ENCODE measurements around the gene ZNF341.
A peak's percentile ranks its signal among the peaks of the same experiment; 100 is the strongest.

ZNF341 gene

DNA sequence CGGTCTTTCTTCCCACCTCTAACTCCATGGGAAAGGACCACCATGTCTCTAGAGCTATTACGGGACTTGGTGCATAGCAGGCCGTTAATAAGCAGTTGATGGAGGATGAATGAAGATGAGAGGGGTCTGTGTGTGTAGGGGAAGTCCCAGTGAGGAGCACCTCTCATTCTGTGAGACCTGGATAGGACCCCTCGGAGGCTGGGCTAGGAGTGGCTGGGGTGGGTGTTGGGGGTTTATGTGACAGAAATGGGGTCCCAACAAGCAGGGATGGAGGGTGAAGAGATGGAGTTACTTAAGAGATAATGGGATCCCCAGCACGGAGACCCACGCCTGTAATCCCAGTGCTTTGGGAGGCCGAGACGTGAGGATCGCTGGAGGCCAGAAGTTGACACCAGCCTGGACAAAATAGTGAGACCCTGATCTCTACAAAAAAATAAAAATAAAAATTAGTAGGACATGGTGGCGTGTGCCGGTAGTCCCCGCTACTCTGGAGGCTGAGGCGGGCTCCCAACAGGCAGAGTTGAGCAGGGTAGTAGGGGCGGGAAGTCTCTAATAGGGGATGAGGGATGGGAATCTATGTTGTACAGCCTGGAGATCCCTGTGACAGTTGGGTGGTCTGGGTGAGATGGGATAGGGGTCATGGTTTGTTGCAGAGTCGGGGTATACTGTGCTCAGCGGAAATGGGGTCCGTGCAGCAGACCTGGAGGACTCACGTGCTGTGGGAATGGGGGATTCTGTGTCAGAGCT lies 677 bp upstream of the ZNF341 start:
- TF ChIP-seq, protein P1, sequence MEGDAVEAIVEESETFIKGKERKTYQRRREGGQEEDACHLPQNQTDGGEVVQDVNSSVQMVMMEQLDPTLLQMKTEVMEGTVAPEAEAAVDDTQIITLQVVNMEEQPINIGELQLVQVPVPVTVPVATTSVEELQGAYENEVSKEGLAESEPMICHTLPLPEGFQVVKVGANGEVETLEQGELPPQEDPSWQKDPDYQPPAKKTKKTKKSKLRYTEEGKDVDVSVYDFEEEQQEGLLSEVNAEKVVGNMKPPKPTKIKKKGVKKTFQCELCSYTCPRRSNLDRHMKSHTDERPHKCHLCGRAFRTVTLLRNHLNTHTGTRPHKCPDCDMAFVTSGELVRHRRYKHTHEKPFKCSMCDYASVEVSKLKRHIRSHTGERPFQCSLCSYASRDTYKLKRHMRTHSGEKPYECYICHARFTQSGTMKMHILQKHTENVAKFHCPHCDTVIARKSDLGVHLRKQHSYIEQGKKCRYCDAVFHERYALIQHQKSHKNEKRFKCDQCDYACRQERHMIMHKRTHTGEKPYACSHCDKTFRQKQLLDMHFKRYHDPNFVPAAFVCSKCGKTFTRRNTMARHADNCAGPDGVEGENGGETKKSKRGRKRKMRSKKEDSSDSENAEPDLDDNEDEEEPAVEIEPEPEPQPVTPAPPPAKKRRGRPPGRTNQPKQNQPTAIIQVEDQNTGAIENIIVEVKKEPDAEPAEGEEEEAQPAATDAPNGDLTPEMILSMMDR (IDR thresholded peaks at IDR 0.05), result no peak
- no peak for DNase-seq (ENCODE audit: low spot score)
- peak overlapping the region; percentile 84 to 97 for H3K27ac ChIP-seq
- peak overlapping the region; percentile 89 for H3K4me3 ChIP-seq

DNA sequence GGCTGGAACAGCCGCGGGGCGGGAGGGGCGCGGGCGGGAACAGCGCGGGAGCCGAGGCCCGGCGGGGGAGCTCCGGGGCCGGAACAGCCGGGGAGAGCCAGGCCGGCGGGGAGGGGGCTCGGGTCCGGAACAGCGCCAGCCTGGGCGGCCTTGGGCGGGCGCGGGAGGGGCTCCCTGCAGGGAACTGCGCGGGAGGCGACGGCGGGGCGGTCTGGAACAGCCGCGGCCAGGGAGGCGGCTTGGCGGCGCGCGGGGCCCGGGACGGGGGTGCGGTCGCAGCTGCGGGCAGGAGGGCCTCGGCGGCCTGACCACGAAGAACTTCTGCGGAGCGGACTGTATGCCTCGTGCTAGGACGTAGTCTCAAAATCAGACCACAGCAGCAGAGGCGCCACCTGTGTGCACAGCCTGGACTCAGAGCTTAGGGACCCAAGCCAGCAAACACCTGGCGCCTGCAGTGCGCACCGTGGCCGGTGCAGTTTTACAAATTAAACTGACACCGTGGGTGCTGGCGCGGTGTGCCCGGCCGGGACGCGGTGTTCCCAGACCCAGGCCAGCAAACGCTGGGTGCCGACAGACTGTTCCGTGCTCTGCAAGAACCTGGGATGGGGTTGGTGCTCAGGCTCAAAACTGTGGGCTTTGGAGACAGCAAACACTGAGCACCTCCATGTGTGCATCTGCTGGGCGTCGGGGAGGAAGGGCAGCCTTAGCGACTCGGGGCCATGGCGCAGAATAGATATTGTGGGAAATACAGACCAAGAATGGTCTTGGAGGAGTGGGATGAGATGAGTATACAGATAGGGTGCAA lies 572 bp downstream of the ZNF341 start:
- Histone ChIP-seq H3K27ac (peak overlapping the region; percentile 84 to 97), H3K4me3 (peak overlapping the region; percentile 89)
- no peak for DNase-seq (ENCODE audit: low spot score)
- TF ChIP-seq, protein P1 (IDR thresholded peaks at IDR 0.05), result no peak

DNA sequence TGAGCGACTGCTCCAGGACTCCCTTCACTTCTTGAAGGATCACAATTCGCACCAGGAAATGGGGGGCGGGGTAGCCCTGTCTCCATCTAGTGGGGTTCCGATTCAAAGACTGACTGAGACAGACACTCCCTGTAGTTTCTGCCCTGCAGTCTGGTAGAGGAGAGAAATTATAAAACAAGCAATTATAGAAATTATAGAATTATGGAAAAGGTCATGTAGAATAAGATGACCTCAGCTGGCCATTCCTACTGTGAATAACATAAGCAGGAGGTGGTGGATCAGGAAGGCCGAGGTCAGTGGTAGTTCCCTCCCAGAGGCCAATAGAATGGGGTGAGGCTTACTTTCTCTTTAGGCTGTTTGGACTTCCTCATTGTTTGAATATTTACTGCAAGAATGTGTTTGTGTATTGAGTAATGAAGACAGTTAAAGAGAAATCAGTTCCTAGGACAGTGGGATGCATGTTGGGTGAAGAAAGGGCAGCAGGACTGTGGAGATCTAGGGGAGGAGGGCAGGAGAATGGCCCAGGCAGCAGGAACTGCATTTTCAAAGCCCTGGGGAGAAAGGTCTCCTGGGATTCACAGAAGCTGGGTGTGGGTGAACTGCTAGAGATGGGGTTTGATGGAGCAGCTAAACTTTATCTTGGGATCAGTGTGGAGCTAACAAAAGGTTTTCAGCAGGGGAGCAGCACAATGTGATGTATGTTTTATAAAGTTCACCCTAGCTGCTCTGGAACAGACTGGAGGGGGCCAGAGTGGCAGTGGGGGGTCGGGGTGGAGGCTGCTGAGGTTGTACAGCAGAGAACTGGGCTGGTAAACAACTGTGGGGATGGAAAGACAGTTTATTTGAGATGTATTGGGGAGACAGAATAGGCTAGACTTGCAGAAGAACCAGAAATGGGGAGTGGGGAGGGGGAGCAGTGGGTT lies 2.1 kb downstream of the ZNF341 start:
- peak overlapping the region; percentile 30 for H3K4me3 ChIP-seq

DNA sequence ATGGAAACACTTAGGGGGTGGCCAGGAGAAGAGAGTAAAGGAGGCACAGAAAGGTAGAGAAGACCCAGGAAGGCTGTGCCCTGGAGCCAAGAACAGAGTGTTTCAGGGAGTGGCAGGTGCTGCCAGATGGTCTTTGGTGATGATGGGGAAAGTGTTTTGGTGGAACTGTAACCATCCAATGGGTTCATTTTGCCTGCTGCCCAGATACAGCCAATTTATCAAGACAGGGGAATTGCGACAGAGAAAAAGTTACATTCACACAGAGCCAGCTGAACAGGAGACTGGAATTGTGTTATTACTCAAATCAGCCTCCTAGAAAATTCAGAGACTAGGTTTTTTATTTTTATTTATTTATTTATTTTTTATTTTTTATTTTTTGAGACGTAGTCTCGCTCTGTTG lies 5.2 kb downstream of the ZNF341 start:
- no peak for DNase-seq (ENCODE audit: low spot score)
- Histone ChIP-seq H3K27ac (no peak overlapping the region), H3K4me3 (no peak overlapping the region)
- TF ChIP-seq, protein P1 (IDR thresholded peaks at IDR 0.05), result no peak

More for the DNA sequence above, 2.1 kb downstream of the ZNF341 start:
- TF ChIP-seq, protein P1 (IDR thresholded peaks at IDR 0.05), result no peak
- no peak for DNase-seq (ENCODE audit: low spot score)
- peak overlapping the region; percentile 45 to 79 for H3K27ac ChIP-seq

DNA sequence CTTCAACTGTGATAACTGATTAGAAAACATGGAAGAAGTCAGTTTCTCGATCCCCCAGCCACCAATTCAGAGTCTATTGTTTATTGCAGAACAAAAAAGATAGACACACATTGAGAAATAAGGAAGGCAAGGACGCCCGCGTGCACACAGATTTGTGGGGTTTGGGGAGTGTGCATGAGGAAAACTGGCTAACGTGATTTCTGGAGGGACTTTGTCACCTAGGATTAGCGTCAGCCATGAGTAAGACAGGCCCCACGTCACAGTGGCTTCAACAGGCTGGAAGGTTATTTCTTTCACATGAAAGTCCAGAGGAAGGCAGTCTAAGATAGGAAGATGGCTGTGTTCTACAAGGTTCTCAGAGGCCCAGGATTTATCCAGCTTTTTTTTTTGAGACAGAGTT lies 7.7 kb downstream of the ZNF341 start:
- no peak for DNase-seq (ENCODE audit: low spot score)
- Histone ChIP-seq H3K27ac (no peak overlapping the region), H3K4me3 (no peak overlapping the region)
- TF ChIP-seq, protein P1 (IDR thresholded peaks at IDR 0.05), result no peak

DNA sequence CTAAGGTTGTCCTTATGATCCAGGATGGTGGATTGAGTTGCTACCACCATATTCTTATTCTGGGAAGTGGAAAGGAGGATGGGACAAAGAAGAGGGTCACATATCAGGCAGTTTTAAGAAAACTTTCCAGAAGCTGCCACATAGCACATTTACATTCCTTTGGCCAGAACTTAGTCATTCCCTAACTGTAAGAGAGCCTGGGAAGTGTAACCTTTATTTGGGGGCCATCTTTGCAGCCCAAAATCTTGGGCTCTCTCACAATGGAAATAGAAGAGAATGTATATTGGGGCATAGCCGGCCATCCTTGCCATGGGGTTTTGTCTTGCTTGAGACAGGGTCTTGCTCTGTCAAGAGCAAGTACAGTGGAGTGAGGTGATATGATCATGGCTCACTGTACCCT lies 8.4 kb downstream of the ZNF341 start:
- Histone ChIP-seq H3K27ac (no peak overlapping the region), H3K4me3 (no peak overlapping the region)
- DNase-seq (ENCODE audit: low spot score), result no peak
- TF ChIP-seq, protein P1 (IDR thresholded peaks at IDR 0.05), result no peak

All from coronary artery (tissue), 2 donors.